Activated CD4-positive, CD25-positive, alpha-beta regulatory T cell (primary cell): ENCODE measurements around the gene CHCHD1.
"Not testable (repeated sequence)": the region's sequence is repeated elsewhere in the genome, so short reads cannot be mapped to it uniquely, and the experiment has no call there.

Source experiments
- DNase-seq, 4 experiments: peaks; one replicate each; lab custom pipeline; 2025; lab: John Stamatoyannopoulos, UW

The CHCHD1 gene

DNA sequence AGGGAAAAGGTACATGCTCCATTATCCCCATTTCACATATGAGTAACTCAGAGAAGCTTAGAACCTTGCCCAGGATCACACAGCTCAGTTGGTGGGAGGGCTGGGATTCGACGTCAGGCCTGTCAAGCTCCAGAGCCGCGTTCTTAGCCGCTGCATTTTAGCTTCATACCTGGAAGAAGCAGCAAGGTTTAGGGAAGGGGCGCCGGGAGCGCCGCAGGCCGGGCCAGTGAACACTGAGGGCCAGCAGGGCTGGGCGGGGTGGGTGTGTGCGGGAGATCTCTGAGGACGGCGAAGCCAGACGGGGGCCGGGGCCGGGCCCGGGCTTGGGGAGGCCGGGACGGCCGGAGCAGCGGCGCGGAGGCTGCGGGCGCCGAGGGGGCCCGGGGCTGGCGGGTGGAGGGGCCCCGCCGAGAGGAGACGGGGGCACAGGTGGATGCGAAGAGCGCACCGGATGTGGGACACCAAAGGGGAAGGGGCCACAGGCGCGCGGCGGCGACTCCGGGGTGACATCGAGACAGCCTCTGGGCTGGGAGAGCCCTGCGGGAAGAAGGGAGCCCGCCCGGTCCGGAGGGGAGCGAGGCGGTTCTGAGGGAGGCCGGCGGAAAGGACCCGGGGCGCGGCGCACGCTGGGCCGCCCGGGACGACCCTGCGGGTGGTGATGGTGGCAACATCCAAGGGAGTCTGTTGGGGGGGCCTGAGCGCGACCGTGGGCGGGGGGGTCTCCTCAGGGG, 29.1 kb downstream of the CHCHD1 start:
- DNase-seq, result peak in 3 of 4 experiments; percentile 20 to 53 (median 52)

- DNase-seq, result no peak
Measured at GRCh38 chr10:73812657-73813056, 30.8 kb downstream of the CHCHD1 start.

DNA sequence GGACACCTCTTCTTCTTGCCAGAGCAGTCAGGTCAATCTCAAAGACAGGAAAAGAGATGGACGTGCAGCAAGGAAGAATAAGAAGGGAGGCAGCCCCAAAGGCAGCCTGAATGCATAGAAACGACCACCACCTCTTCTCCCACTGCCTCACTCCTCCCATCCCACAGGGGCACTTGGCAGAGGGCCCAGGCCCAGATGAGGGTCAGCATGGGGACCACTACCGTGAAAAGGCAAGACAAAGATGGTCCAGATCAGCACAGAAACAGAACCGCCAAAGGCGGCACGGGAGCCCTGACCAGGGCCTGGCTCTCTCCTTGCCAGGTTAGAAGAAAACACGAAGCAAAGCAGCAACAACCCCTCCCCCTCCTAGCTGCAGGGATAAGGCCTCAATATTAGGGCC, 31.5 kb downstream of the CHCHD1 start:
- DNase-seq, result no peak

GRCh38 chr10:73814276-73814895, 32.5 kb downstream of the CHCHD1 start:
- no peak for DNase-seq

DNA sequence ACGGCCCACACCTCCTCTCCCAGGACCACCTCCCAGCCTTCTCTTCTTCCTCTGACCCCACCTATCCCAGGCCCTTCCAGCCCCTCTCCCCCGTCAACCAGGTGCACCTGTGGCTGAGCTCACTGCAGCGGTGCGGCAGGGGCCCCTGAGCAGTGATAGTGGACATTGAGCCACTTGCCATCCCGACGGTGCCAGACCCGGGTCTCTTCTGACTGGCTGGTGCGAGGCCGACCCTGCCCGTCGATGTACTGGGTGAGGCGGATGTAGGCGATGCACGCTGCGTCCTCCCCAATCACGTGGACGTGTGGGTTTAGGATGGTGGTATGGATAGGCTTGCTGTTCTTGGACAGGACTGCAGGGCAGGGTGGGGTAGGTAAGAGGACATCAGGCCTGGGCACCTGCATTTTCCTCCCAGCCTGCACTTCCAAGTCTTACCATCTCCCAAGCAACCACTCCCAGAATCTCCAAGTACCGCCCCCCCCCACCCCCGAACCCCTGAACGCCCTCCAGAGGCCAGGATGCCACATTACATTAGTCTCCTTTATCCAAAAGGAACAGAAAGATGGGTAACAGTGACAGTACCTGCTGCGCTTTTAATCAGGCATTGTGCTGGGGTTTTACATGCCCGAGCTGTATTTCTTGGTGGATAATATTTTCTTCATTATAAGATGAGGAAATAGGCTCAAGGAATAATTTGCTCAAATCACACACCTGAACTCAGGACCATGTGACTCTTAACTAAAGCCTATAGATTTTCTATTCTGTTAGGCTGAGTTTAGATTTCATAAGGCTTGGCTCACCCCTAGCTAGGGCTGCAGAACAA, 33.3 kb downstream of the CHCHD1 start:
- no peak for DNase-seq

DNA sequence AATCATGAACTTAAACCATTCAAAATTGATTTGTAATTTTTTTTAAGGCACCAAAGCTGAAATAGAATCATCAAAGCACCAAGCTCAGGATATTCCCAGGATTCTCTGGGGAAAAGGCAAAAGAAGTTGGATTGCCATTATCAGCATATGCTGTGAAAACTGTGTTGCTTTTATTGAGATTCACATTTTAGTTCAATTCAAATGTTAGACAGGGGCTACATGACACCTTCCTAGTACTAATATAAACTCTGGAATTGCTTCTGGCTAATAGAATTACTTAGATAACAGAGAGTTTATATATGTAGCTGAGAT, 33.8 kb downstream of the CHCHD1 start:
- DNase-seq, result no peak

GRCh38 chr10:73816917-73817729, 35.3 kb downstream of the CHCHD1 start:
- no peak for DNase-seq

DNA sequence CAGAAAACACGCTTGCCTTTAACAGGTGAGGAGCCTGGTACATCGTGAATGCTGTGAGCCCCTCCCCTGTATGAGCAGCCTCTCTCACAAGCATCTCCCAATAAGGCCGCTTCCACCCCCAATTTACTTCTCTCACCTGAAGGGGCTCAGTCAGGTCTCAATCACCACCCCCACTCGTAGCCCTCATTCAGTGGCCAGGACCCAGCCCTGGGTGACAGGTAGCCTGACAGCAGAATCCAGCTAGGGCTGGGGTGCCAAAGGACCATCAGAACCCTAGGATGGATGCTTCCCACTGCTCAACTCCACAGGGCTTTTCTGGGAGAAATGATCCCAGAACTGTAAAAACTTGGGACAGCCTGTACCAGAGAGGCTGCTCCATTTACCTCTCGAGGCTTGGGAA, 36.0 kb downstream of the CHCHD1 start:
- DNase-seq, result no peak

DNA sequence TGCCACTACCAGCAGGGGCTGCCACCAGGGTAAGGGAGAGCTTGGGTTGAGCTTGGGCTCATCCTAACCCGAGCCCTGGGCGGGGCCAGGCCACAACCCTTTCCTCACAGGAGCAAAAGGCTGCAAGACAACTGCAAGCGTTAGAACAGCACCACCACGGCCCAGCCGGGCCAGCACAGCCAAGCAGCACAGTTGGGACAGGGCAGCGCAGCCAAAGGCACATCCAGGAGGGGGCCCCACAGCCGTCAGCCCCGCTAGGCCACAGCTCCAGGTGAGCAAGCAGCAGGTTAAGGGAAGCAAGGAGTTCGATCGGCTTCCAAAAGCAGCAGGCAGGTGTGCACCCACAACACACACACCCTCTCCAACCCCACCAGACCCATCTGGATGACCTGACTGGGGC, 36.6 kb downstream of the CHCHD1 start:
- no peak for DNase-seq

GRCh38 chr10:73819081-73819480, 37.2 kb downstream of the CHCHD1 start:
- no peak for DNase-seq

DNA sequence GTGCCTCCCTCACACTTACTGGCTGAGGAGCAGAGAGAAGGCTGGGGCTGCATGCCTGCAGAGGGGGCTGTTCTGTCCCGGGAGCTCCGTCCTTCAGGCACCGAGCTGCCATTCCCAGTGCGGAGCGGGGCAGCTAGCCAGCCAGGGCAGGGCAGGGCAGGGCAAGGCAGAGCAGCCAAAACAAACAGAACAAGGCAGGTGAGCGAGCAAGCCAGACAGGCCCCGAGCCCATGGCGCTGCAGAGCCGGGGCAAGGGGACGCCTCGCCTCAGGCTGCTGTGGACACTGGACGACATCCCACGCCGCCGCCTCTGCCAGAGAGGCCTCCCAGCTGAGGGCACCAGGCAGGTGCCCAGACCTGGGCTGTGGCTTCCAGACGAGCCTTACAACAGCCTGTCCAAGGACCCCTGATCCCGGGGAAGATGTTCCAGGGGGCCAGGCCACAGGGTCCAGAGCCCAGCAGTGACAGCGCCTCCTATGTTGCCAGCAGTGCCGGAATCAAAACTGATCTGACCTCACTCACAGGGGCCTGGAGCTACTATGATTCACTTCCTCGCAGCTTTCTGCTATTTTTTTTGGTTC, 37.8 kb downstream of the CHCHD1 start:
- no peak for DNase-seq

GRCh38 chr10:73823391-73823790, 41.5 kb downstream of the CHCHD1 start:
- no peak for DNase-seq

DNA sequence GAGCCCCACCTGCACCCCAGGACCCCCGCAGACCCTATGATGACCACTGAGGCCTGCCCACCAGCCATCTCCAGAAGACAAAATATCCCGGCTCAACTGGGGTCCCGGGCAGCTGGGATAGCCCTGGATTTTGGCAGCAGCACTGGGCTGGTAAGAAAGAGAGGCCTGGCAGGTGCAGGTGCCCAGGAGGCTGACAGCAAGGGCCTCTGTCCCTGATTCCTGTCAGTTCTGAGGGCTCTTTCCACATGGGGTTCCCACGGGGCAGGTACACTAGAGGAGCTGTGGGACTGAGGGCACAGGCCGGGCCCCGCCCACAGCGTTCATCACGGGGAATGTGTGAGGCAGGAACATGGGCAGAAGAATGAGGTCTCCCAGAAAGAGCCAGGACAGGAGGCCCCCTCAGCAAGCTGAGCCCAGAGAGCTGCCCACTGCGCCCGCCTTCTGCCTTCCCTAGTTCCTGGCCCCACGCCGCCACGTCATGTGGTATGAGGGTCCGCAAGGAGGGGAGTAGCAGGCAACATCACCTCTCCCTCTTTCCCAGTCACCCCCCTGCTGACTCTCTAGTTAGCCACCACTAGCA, 42.4 kb downstream of the CHCHD1 start:
- DNase-seq, result no peak

GRCh38 chr10:73827346-73828089, 45.7 kb downstream of the CHCHD1 start:
- no peak for DNase-seq

DNA sequence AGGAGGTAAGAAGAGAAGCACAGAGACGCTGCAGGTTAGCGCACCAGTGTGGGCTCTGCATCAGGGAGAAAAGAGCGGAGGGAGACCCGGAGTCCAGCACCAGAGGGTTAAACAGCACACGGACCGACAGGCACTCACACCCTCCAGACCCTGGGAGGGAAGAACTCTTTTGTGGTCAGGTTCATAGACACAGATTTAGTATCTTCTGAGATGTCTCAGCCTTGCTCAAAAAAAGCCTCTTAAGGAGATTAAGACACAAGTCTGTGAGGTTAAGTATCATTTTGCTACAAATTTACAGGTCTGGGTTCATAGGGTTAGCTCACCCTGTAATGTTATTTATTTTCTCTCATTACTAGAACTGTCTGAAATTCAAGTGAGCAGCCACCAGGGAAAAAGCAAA, 46.3 kb downstream of the CHCHD1 start:
- DNase-seq, result no peak

DNA sequence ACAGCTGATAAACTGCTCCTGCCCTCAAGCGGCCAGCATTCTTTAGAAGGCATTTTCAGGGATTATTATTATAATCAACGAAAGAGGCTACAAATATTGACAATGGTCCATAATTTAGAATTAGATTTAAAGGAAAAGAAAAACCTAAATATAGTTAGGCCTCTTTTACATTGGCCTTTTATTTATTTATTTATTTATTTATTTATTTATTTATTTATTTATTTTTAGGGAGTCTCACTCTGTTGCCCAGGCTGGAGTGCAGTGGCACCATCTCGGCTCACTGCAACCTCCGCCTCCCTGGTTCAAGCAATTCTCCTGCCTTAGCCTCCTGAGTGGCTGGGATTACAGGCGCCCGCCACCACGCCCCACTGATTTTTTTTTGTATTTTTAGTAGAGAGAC, 47.2 kb downstream of the CHCHD1 start:
- not testable (repeated sequence) for DNase-seq
